ENCODE measurements around the gene TAF1A. TPM values are rescaled to one million over a fixed set of nuclear protein-coding genes. Genes with fewer than 3 reads are reported as not detected.
A peak's percentile ranks its signal among the peaks of the same experiment; 100 is the strongest.

The TAF1A gene
- total and polyA plus RNA-seq, 2 experiments from 2014 or later = 5.4 to 5.6 TPM

DNA sequence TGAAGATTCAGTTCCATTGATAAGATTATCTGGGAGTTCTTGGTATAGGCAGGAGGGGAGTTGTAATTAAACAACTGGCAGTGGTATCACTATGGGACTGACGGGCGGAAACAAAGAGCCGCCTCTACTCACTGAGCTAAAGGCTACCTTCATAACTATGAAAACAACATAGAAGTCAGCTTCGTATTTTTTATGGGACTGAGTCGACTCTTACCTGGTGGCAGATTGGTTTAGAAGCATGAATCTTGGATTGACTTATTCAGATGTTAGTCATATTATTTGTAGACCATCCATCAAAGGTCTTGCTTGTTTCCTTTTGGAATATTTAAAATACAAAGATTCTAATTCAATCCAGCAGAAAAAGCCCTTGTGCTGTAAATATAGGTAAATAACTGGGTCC is 35.6 kb downstream of the TAF1A start:
- H3K9me2 ChIP-seq (ENCODE audit: insufficient read depth) = no peaks in the 10 kb centered on the region
- peaks cover 4% of the 10 kb centered on the region; the same call in 1 of the 2 replicates for H3K4me1 ChIP-seq (ENCODE audit: insufficient read depth)
- H3K36me3 ChIP-seq (ENCODE audit: low read depth) = 0 out of 2 replicates have a peak, but pooled peaks cover 2% of the 10 kb centered on the region
- in situ Hi-C loops (cut with MboI) = no loop called here
- no peaks in the 10 kb centered on the region for H3K27me3 ChIP-seq (replicated peaks; ENCODE audit: insufficient read depth)
- H2AFZ ChIP-seq = no peak overlapping the region
- no peaks in the 10 kb centered on the region for H3K9me3 ChIP-seq (ENCODE audit: low read depth)
- no peak for TF ChIP-seq EZH2phosphoT487 (IDR thresholded peaks at IDR 0.05; ENCODE audit: insufficient read depth, low read depth)
- DNase-seq = no peak
- H3K4me2 ChIP-seq (ENCODE audit: unreplicated experiment) = no peak overlapping the region
- H3K4me3 ChIP-seq = no peak overlapping the region
- 86 to 92% methylated on average over 5 of the region's 5 CpGs for whole genome bisulfite sequencing, 2 experiments (ENCODE audit: low coverage in 1 of 2, low lambda C conversion rate in 2 of 2, missing lambda C conversion rate in 2 of 2)
- 0 out of 2 replicates have a peak, but pooled peaks cover 3% of the 10 kb centered on the region for H3F3A ChIP-seq (ENCODE audit: insufficient read depth)
- H4K20me1 ChIP-seq (ENCODE audit: insufficient read depth) = no peaks in the 10 kb centered on the region
- no peak overlapping the region for H3K9ac ChIP-seq
- no peaks in the 10 kb centered on the region for H3K79me2 ChIP-seq (ENCODE audit: insufficient read depth)
- no peak overlapping the region for H3K27ac ChIP-seq

GRCh38 chr1:222552882-222553281 is 36.9 kb downstream of the TAF1A start:
- H3K27ac ChIP-seq = peak overlapping the region; percentile 37
- no peaks in the 10 kb centered on the region for H4K20me1 ChIP-seq (ENCODE audit: insufficient read depth)
- peak overlapping the region; percentile 14 for H3K4me2 ChIP-seq (ENCODE audit: unreplicated experiment)
- no peak overlapping the region for H3K4me3 ChIP-seq
- peak overlapping the region; percentile 57 for H2AFZ ChIP-seq
- whole genome bisulfite sequencing, 2 experiments (ENCODE audit: low coverage in 1 of 2, low lambda C conversion rate in 2 of 2, missing lambda C conversion rate in 2 of 2) = 12 to 20% methylated on average over 5 of the region's 5 CpGs
- no peaks in the 10 kb centered on the region for H3K36me3 ChIP-seq (ENCODE audit: low read depth)
- H3K79me2 ChIP-seq (ENCODE audit: insufficient read depth) = no peaks in the 10 kb centered on the region
- H3F3A ChIP-seq (ENCODE audit: insufficient read depth) = 0 out of 2 replicates have a peak, but pooled peaks cover 3% of the 10 kb centered on the region
- no peaks in the 10 kb centered on the region for H3K9me2 ChIP-seq (ENCODE audit: insufficient read depth)
- TF ChIP-seq EZH2 (IDR thresholded peaks at IDR 0.05; ENCODE audit: insufficient read depth, poor library complexity, severe bottlenecking) (no peak), EZH2phosphoT487 (IDR thresholded peaks at IDR 0.05; ENCODE audit: insufficient read depth, low read depth) (no peak)
- peaks cover 11% of the 10 kb centered on the region; the same call in 1 of the 2 replicates for H3K4me1 ChIP-seq (ENCODE audit: insufficient read depth)
- in situ Hi-C loops (cut with MboI) = no loop called here
- peak; percentile 66 for DNase-seq
- H3K9me3 ChIP-seq (ENCODE audit: low read depth) = no peaks in the 10 kb centered on the region
- 0 out of 2 replicates have a peak overlapping the region, but pooled peaks have one; percentile 26 for H3K9ac ChIP-seq
- no peaks in the 10 kb centered on the region for H3K27me3 ChIP-seq (replicated peaks; ENCODE audit: insufficient read depth)

GRCh38 chr1:222547944-222548671 is 41.6 kb downstream of the TAF1A start, which contains the start of gene HHIPL2:
TSS of gene HHIPL2 (minus strand) at chr1:222548104. CDS start at chr1:222548044, 60 bp downstream.
- Histone ChIP-seq H2AFZ (peak within 1 kb of the TSS; percentile 77), H3K4me2 (ENCODE audit: unreplicated experiment) (peak within 1 kb of the TSS; percentile 77), H3K4me3 (peak within 1 kb of the TSS; percentile 57), H3K4me1 (ENCODE audit: insufficient read depth) (peaks cover 29% of the 10 kb centered on the region), H3K36me3 (ENCODE audit: low read depth) (no peaks in the 10 kb centered on the region), H3F3A (ENCODE audit: insufficient read depth) (peaks cover 17% of the 10 kb centered on the region), H3K9ac (peak within 1 kb of the TSS; percentile 64), H3K9me3 (ENCODE audit: low read depth) (no peaks in the 10 kb centered on the region), H3K79me2 (ENCODE audit: insufficient read depth) (no peaks in the 10 kb centered on the region), H3K27ac (peak within 1 kb of the TSS; percentile 86), H3K27me3 (replicated peaks; ENCODE audit: insufficient read depth) (no peaks in the 10 kb centered on the region), H4K20me1 (ENCODE audit: insufficient read depth) (no peaks in the 10 kb centered on the region), H3K9me2 (ENCODE audit: insufficient read depth) (no peaks in the 10 kb centered on the region)
- 69 to 73% methylated on average over 7 to 8 of the region's 8 CpGs for WGBS, 2 experiments (ENCODE audit: low coverage in 1 of 2, low lambda C conversion rate in 2 of 2, missing lambda C conversion rate in 2 of 2)
- TF ChIP-seq EZH2 (IDR thresholded peaks at IDR 0.05; ENCODE audit: insufficient read depth, poor library complexity, severe bottlenecking) (no peak), EZH2phosphoT487 (IDR thresholded peaks at IDR 0.05; ENCODE audit: insufficient read depth, low read depth) (no peak)
- in situ Hi-C loops (cut with MboI) = no loop called here
- peak; percentile 45 for DNase-seq

DNA sequence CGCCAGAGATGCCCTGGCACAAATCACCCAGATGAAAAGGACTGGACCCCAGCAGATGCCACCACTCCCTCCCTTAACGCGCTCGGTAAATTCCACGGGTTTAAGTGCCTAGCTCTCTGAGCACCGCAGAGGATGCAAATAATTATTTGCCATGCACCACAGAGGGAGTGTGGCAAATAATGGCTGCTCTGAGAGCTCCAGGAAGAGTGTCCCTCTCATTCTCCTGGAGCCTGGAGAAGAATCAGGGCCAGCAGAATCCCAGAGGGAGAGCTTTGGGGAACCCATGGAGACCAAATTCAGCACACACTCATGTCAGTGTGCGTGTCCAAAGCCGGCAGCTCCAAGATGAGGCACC is 42.5 kb downstream of the TAF1A start:
- H3K9me3 ChIP-seq (ENCODE audit: low read depth) = no peaks in the 10 kb centered on the region
- H2AFZ ChIP-seq = peak overlapping the region; percentile 77
- H4K20me1 ChIP-seq (ENCODE audit: insufficient read depth) = no peaks in the 10 kb centered on the region
- H3K36me3 ChIP-seq (ENCODE audit: low read depth) = no peaks in the 10 kb centered on the region
- no peaks in the 10 kb centered on the region for H3K79me2 ChIP-seq (ENCODE audit: insufficient read depth)
- H3K27ac ChIP-seq = peak overlapping the region; percentile 86
- in situ Hi-C loops (cut with MboI) = no loop called here
- peak overlapping the region; percentile 57 for H3K4me3 ChIP-seq
- no peaks in the 10 kb centered on the region for H3K27me3 ChIP-seq (replicated peaks; ENCODE audit: insufficient read depth)
- no peaks in the 10 kb centered on the region for H3K9me2 ChIP-seq (ENCODE audit: insufficient read depth)
- H3K4me2 ChIP-seq (ENCODE audit: unreplicated experiment) = peak overlapping the region; percentile 77
- peaks cover 17% of the 10 kb centered on the region for H3F3A ChIP-seq (ENCODE audit: insufficient read depth)
- peaks cover 24% of the 10 kb centered on the region for H3K4me1 ChIP-seq (ENCODE audit: insufficient read depth)
- 10 to 11% methylated on average over 8 of the region's 8 CpGs for WGBS, 2 experiments (ENCODE audit: low coverage in 1 of 2, low lambda C conversion rate in 2 of 2, missing lambda C conversion rate in 2 of 2)
- peak overlapping the region; percentile 64 for H3K9ac ChIP-seq
- TF ChIP-seq EZH2 (IDR thresholded peaks at IDR 0.05; ENCODE audit: insufficient read depth, poor library complexity, severe bottlenecking) = no peak
- no peak for TF ChIP-seq EZH2phosphoT487 (IDR thresholded peaks at IDR 0.05; ENCODE audit: insufficient read depth, low read depth)
- no peak for DNase-seq
